GM23338 (cell line): ENCODE measurements around the gene IGSF5. TPM values are rescaled to one million over a fixed set of nuclear protein-coding genes. Genes with fewer than 3 reads are reported as not detected.

Experiments used
- ATAC-seq: fragments of 200-7000 bp; cut with Tn5 transposase; 3 replicates; pipeline ENCODE4 v1.9.1; 2020
- DNase-seq: peaks from one replicate; pipeline ENCODE4 v3.0.0-alpha.2; 2015; ENCODE audit warnings: low spot score
- H2AFZ ChIP-seq: fragments of 200-600 bp; sonication (generic); 2 replicates; pipeline ENCODE4 v1.8.0; 2016; ENCODE audit warnings: antibody characterized with exemption, mild to moderate bottlenecking, moderate library complexity
- H3F3A ChIP-seq: fragments of 200-600 bp; sonication (generic); replicated peaks from 2 replicates; pipeline ENCODE4 v1.8.0; 2017; ENCODE audit warnings: antibody characterized with exemption, mixed run types, low read depth
- H3K27ac ChIP-seq: fragments of 200-600 bp; sonication (generic); 2 replicates; pipeline ENCODE4 v1.6.1; 2016; ENCODE audit warnings: low read depth
- H3K27me3 ChIP-seq: fragments of 200-600 bp; sonication (generic); 2 replicates; pipeline ENCODE4 v1.8.0; 2016; ENCODE audit warnings: mild to moderate bottlenecking, mixed run types, moderate library complexity; ENCODE audit not compliant: insufficient read depth
- H3K36me3 ChIP-seq: fragments of 200-600 bp; sonication (generic); 2 replicates; pipeline ENCODE4 v1.8.0; 2016; ENCODE audit warnings: mild to moderate bottlenecking; ENCODE audit not compliant: insufficient read depth
- H3K4me1 ChIP-seq: fragments of 200-600 bp; sonication (generic); 2 replicates; pipeline ENCODE4 v1.8.0; 2016; ENCODE audit warnings: mild to moderate bottlenecking, moderate library complexity; ENCODE audit not compliant: insufficient read depth
- H3K4me2 ChIP-seq: fragments of 200-600 bp; sonication (generic); 2 replicates; pipeline ENCODE4 v1.7.1; 2017; ENCODE audit warnings: mixed run types
- H3K4me3 ChIP-seq: fragments of 200-600 bp; sonication (generic); 2 replicates; pipeline ENCODE4 v1.6.1; 2016; ENCODE audit warnings: mixed run types
- H3K79me2 ChIP-seq: fragments of 200-600 bp; sonication (generic); replicated peaks from 2 replicates; pipeline ENCODE4 v1.8.0; 2017; ENCODE audit warnings: mild to moderate bottlenecking; ENCODE audit not compliant: insufficient read depth
- H3K9me2 ChIP-seq: fragments of 200-600 bp; sonication (generic); 2 replicates; pipeline ENCODE4 v1.8.0; 2017; ENCODE audit not compliant: insufficient read depth
- H4K20me1 ChIP-seq: fragments of 200-600 bp; sonication (generic); replicated peaks from 2 replicates; pipeline ENCODE4 v1.8.0; 2017; ENCODE audit warnings: mild to moderate bottlenecking; ENCODE audit not compliant: insufficient read depth
- H3K27ac Mint-ChIP-seq: 2 replicates; pipeline ENCODE4 v1.8.0; 2020; ENCODE audit warnings: inconsistent platforms, mild to moderate bottlenecking, moderate library complexity, mixed read lengths
- H3K27me3 Mint-ChIP-seq: 3 replicates; pipeline ENCODE4 v1.8.0; 2022; ENCODE audit warnings: low read depth, mild to moderate bottlenecking, moderate library complexity, mixed read lengths, inconsistent platforms; ENCODE audit not compliant: insufficient read depth, poor library complexity
- H3K36me3 Mint-ChIP-seq: 3 replicates; pipeline ENCODE4 v1.8.0; 2021; ENCODE audit warnings: low read depth, mild to moderate bottlenecking, inconsistent platforms, moderate library complexity, mixed read lengths
- H3K4me1 Mint-ChIP-seq: 3 replicates; pipeline ENCODE4 v1.8.0; 2020; ENCODE audit warnings: mild to moderate bottlenecking, inconsistent platforms, mixed read lengths
- H3K4me3 Mint-ChIP-seq: 3 replicates; pipeline ENCODE4 v1.8.0; 2021; ENCODE audit warnings: moderate library complexity, mild to moderate bottlenecking, inconsistent platforms, mixed read lengths
- H3K9me3 Mint-ChIP-seq: 3 replicates; pipeline ENCODE4 v1.8.0; 2020; ENCODE audit warnings: moderate library complexity, mild to moderate bottlenecking, inconsistent platforms, mixed read lengths
- CREB1 ChIP-seq: fragments of 250-450 bp; sonication (Bioruptor Pico); IDR thresholded peaks from 2 replicates; pipeline ENCODE4 v1.5.0; 2020; ENCODE audit warnings: low read depth, mild to moderate bottlenecking, moderate library complexity
- EZH2 ChIP-seq: fragments of 200-600 bp; sonication (generic); IDR thresholded peaks from one replicate; pipeline ENCODE4 v1.8.0; 2017; ENCODE audit warnings: antibody characterized with exemption, mild to moderate bottlenecking, low read depth; ENCODE audit not compliant: unreplicated experiment
- EZH2phosphoT487 ChIP-seq: fragments of 200-600 bp; sonication (generic); IDR thresholded peaks from one replicate; pipeline ENCODE4 v1.8.1; 2018; ENCODE audit warnings: antibody characterized with exemption; ENCODE audit not compliant: unreplicated experiment
- JUNB ChIP-seq: IDR thresholded peaks from one replicate; pipeline ENCODE4 v1.6.1; 2016; ENCODE audit warnings: antibody characterized with exemption; ENCODE audit not compliant: unreplicated experiment
- NANOG ChIP-seq: IDR thresholded peaks from 2 replicates; pipeline ENCODE4 v1.6.1; 2016; ENCODE audit warnings: antibody characterized with exemption, borderline replicate concordance
- POLR2AphosphoS5 ChIP-seq: IDR thresholded peaks from 2 replicates; pipeline ENCODE4 v1.6.1; 2016; ENCODE audit warnings: antibody characterized with exemption, low read depth
- STAT1 ChIP-seq: IDR thresholded peaks from one replicate; pipeline ENCODE4 v1.6.1; 2016; ENCODE audit warnings: antibody characterized with exemption; ENCODE audit not compliant: unreplicated experiment
- ZNF114 ChIP-seq: fragments of 250-450 bp; sonication (Bioruptor Pico); IDR thresholded peaks from 2 replicates; pipeline ENCODE4 v1.5.0; 2020; ENCODE audit warnings: mild to moderate bottlenecking, moderate library complexity
- ZNF331 ChIP-seq: fragments of 250-450 bp; sonication (Bioruptor Pico); IDR thresholded peaks from 2 replicates; pipeline ENCODE4 v1.5.0; 2020; ENCODE audit warnings: low read depth, mild to moderate bottlenecking, moderate library complexity
- polyA plus RNA-seq: library from polyadenylated mRNA; unstranded; fragments of >200 nt; fragmentation: Nextera tagmentation; extraction: Ambion mirVana; gene quantifications from 2 replicates; pipeline ENCODE4 v1.2.1, GENCODE V29; 2016
- total RNA-seq: library from RNA; depleted of rRNA; stranded (reverse); fragments of >200 nt; shearing (Covaris generic); gene quantifications from 2 replicates; pipeline ENCODE4 v1.2.3, GENCODE V29; 2014
- TF ChIP-seq, protein P1 (sequence below), 2 experiments: fragments of 200-600 bp in 1 of 2; sonication (generic) in 1 of 2; conservative IDR thresholded peaks; 2 replicates each; pipeline versions ENCODE4 v1.5.1 to v1.6.1; 2016 to 2017; ENCODE audit warnings: antibody characterized with exemption in 2 of 2, low read depth in 2 of 2, mild to moderate bottlenecking in 2 of 2, moderate library complexity in 1 of 2
- TF ChIP-seq, protein P2 (sequence below): IDR thresholded peaks from one replicate; pipeline ENCODE4 v1.6.1; 2018; ENCODE audit warnings: antibody characterized with exemption; ENCODE audit not compliant: unreplicated experiment
- TF ChIP-seq, protein P3 (sequence below): fragments of 250-450 bp; sonication (Bioruptor Pico); IDR thresholded peaks from 2 replicates; pipeline ENCODE4 v1.5.0; 2020; ENCODE audit warnings: mild to moderate bottlenecking, moderate library complexity

Gene IGSF5
- total and polyA plus RNA-seq, 2 experiments from 2014 or later = 4.4 to 10.1 TPM

DNA sequence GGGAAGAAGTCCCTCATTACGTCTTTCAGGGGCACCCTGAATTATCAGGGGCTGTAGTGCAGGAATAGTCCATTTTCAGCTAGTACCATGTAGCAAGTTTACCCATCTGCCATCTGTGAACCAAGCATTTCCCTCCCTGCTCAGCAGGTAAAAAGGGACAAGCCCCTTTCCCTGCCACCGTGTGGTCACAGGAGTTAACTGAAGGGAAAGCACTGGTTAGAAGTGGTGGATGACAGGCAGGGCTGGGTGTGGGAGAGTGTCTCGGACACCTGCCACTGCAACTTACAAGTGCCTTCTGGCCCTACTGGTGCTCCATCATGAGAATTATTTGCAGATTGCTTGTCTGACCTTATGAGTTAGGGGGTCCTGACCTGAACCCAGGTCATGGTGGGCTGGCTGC, 32.0 kb upstream of the IGSF5 start (continued):
- TF ChIP-seq, protein P1, sequence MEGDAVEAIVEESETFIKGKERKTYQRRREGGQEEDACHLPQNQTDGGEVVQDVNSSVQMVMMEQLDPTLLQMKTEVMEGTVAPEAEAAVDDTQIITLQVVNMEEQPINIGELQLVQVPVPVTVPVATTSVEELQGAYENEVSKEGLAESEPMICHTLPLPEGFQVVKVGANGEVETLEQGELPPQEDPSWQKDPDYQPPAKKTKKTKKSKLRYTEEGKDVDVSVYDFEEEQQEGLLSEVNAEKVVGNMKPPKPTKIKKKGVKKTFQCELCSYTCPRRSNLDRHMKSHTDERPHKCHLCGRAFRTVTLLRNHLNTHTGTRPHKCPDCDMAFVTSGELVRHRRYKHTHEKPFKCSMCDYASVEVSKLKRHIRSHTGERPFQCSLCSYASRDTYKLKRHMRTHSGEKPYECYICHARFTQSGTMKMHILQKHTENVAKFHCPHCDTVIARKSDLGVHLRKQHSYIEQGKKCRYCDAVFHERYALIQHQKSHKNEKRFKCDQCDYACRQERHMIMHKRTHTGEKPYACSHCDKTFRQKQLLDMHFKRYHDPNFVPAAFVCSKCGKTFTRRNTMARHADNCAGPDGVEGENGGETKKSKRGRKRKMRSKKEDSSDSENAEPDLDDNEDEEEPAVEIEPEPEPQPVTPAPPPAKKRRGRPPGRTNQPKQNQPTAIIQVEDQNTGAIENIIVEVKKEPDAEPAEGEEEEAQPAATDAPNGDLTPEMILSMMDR (conservative IDR thresholded peaks at IDR 0.05; ENCODE audit: low read depth in 2 of 2) = peak in 1 of 2 experiments; percentile 64; a peak in 3 of 4 replicates

- Histone ChIP-seq H3K36me3 (no peaks in the 10 kb centered on the region; the same call in 1 of the 2 replicates), H3F3A (no peaks in the 10 kb centered on the region), H3K4me1 (peaks cover 5% of the 10 kb centered on the region), H3K4me3 (no peak overlapping the region), H3K27ac (no peak overlapping the region), H3K9me2 (peaks cover 23% of the 10 kb centered on the region), H3K79me2 (no peaks in the 10 kb centered on the region), H3K27me3 (no peaks in the 10 kb centered on the region), H3K4me2 (no peak overlapping the region), H4K20me1 (no peaks in the 10 kb centered on the region), H2AFZ (no peak overlapping the region)
- H3K36me3 Mint-ChIP-seq = peaks cover 35% of the 10 kb centered on the region
- peaks cover 6% of the 10 kb centered on the region for H3K27me3 Mint-ChIP-seq
- ATAC-seq (no peak), DNase-seq (no peak)
- peaks cover 3% of the 10 kb centered on the region for H3K4me1 Mint-ChIP-seq
- no peaks in the 10 kb centered on the region; the same call in none of the 3 replicates for H3K9me3 Mint-ChIP-seq
- TF ChIP-seq, protein P1 (conservative IDR thresholded peaks at IDR 0.05; ENCODE audit: low read depth in 2 of 2) = no peak
- no peak for TF ChIP-seq CREB1 (CRISPR knock-in tag)
- TF ChIP-seq EZH2phosphoT487 = no peak
- TF ChIP-seq, protein P2, sequence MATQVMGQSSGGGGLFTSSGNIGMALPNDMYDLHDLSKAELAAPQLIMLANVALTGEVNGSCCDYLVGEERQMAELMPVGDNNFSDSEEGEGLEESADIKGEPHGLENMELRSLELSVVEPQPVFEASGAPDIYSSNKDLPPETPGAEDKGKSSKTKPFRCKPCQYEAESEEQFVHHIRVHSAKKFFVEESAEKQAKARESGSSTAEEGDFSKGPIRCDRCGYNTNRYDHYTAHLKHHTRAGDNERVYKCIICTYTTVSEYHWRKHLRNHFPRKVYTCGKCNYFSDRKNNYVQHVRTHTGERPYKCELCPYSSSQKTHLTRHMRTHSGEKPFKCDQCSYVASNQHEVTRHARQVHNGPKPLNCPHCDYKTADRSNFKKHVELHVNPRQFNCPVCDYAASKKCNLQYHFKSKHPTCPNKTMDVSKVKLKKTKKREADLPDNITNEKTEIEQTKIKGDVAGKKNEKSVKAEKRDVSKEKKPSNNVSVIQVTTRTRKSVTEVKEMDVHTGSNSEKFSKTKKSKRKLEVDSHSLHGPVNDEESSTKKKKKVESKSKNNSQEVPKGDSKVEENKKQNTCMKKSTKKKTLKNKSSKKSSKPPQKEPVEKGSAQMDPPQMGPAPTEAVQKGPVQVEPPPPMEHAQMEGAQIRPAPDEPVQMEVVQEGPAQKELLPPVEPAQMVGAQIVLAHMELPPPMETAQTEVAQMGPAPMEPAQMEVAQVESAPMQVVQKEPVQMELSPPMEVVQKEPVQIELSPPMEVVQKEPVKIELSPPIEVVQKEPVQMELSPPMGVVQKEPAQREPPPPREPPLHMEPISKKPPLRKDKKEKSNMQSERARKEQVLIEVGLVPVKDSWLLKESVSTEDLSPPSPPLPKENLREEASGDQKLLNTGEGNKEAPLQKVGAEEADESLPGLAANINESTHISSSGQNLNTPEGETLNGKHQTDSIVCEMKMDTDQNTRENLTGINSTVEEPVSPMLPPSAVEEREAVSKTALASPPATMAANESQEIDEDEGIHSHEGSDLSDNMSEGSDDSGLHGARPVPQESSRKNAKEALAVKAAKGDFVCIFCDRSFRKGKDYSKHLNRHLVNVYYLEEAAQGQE = no peak
- TF ChIP-seq JUNB = no peak
- no peak for TF ChIP-seq POLR2AphosphoS5
- no peak for TF ChIP-seq ZNF331 (CRISPR knock-in tag)
- TF ChIP-seq, protein P3, sequence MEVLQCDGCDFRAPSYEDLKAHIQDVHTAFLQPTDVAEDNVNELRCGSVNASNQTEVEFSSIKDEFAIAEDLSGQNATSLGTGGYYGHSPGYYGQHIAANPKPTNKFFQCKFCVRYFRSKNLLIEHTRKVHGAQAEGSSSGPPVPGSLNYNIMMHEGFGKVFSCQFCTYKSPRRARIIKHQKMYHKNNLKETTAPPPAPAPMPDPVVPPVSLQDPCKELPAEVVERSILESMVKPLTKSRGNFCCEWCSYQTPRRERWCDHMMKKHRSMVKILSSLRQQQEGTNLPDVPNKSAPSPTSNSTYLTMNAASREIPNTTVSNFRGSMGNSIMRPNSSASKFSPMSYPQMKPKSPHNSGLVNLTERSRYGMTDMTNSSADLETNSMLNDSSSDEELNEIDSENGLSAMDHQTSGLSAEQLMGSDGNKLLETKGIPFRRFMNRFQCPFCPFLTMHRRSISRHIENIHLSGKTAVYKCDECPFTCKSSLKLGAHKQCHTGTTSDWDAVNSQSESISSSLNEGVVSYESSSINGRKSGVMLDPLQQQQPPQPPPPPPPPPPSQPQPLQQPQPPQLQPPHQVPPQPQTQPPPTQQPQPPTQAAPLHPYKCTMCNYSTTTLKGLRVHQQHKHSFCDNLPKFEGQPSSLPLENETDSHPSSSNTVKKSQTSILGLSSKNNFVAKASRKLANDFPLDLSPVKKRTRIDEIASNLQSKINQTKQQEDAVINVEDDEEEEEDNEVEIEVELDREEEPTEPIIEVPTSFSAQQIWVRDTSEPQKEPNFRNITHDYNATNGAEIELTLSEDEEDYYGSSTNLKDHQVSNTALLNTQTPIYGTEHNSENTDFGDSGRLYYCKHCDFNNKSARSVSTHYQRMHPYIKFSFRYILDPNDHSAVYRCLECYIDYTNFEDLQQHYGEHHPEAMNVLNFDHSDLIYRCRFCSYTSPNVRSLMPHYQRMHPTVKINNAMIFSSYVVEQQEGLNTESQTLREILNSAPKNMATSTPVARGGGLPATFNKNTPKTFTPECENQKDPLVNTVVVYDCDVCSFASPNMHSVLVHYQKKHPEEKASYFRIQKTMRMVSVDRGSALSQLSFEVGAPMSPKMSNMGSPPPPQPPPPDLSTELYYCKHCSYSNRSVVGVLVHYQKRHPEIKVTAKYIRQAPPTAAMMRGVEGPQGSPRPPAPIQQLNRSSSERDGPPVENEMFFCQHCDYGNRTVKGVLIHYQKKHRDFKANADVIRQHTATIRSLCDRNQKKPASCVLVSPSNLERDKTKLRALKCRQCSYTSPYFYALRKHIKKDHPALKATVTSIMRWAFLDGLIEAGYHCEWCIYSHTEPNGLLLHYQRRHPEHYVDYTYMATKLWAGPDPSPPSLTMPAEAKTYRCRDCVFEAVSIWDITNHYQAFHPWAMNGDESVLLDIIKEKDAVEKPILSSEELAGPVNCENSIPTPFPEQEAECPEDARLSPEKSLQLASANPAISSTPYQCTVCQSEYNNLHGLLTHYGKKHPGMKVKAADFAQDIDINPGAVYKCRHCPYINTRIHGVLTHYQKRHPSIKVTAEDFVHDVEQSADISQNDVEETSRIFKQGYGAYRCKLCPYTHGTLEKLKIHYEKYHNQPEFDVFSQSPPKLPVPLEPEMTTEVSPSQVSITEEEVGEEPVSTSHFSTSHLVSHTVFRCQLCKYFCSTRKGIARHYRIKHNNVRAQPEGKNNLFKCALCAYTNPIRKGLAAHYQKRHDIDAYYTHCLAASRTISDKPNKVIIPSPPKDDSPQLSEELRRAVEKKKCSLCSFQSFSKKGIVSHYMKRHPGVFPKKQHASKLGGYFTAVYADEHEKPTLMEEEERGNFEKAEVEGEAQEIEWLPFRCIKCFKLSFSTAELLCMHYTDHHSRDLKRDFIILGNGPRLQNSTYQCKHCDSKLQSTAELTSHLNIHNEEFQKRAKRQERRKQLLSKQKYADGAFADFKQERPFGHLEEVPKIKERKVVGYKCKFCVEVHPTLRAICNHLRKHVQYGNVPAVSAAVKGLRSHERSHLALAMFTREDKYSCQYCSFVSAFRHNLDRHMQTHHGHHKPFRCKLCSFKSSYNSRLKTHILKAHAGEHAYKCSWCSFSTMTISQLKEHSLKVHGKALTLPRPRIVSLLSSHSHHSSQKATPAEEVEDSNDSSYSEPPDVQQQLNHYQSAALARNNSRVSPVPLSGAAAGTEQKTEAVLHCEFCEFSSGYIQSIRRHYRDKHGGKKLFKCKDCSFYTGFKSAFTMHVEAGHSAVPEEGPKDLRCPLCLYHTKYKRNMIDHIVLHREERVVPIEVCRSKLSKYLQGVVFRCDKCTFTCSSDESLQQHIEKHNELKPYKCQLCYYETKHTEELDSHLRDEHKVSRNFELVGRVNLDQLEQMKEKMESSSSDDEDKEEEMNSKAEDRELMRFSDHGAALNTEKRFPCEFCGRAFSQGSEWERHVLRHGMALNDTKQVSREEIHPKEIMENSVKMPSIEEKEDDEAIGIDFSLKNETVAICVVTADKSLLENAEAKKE = no peak
- TF ChIP-seq EZH2 = no peak
- TF ChIP-seq ZNF114 (CRISPR knock-in tag) = no peak
- TF ChIP-seq STAT1 = no peak
- TF ChIP-seq NANOG = no peak
- H3K4me3 Mint-ChIP-seq = no peak overlapping the region
- no peak overlapping the region for H3K27ac Mint-ChIP-seq
Observed at GRCh38 chr21:39713905-39714304, 31.1 kb upstream of the IGSF5 start.
